Keratinocyte (primary cell): ENCODE measurements around the gene BCL2L1. TPM values are rescaled to one million over a fixed set of nuclear protein-coding genes. Genes with fewer than 3 reads are reported as not detected.

Experiments used
- DNase-seq: peaks from one replicate; pipeline ENCODE4 v3.0.0-alpha.2; 2011; ENCODE audit warnings: low read depth, missing footprints, low spot score
- FAIRE-seq: peaks from 2 replicates; lab custom pipeline; 2011; peaks lifted over from hg19 to GRCh38; lab: Jason Lieb, UNC
- H2AFZ ChIP-seq: 2 replicates; pipeline ENCODE4 v1.6.0; 2012; ENCODE audit warnings: low read length, control low read depth, inconsistent platforms; ENCODE audit not compliant: control insufficient read depth
- H3K27ac ChIP-seq: 2 replicates; pipeline ENCODE4 v1.5.1; 2011; ENCODE audit warnings: low read length; ENCODE audit not compliant: control insufficient read depth, insufficient read depth
- H3K27me3 ChIP-seq: 3 replicates; pipeline ENCODE4 v1.6.0; 2011; ENCODE audit warnings: low read length; ENCODE audit not compliant: control insufficient read depth, insufficient read depth; ENCODE audit errors: extremely low read depth
- H3K36me3 ChIP-seq, 2 experiments: 2 replicates in 1 of 2; 3 replicates in 1 of 2; pipeline ENCODE4 v1.5.1; 2011; ENCODE audit warnings: low read length in 2 of 2, mild to moderate bottlenecking in 1 of 2; ENCODE audit not compliant: control insufficient read depth in 2 of 2, insufficient read depth in 2 of 2; ENCODE audit errors: extremely low read depth in 1 of 2
- H3K4me1 ChIP-seq: 3 replicates; pipeline ENCODE4 v1.5.1; 2011; ENCODE audit warnings: low read length; ENCODE audit not compliant: control insufficient read depth, insufficient read depth; ENCODE audit errors: extremely low read depth
- H3K4me2 ChIP-seq: 3 replicates; pipeline ENCODE4 v1.6.0; 2011; ENCODE audit warnings: low read depth, low read length; ENCODE audit not compliant: control insufficient read depth, insufficient read depth; ENCODE audit errors: extremely low read depth
- H3K4me3 ChIP-seq, 3 experiments: fragments of 200-600 bp in 1 of 3; sonication (generic) in 1 of 3; 2 replicates in 2 of 3; 3 replicates in 1 of 3; pipeline ENCODE4 v1.5.1; 2011 to 2016; ENCODE audit warnings: low read length in 3 of 3, mild to moderate bottlenecking in 3 of 3, control low read depth in 2 of 3, inconsistent platforms in 1 of 3, low read depth in 1 of 3, mixed read lengths in 1 of 3, mixed run types in 1 of 3, moderate library complexity in 1 of 3; ENCODE audit not compliant: control insufficient read depth in 2 of 3, insufficient read depth in 2 of 3; ENCODE audit errors: extremely low read depth in 1 of 3
- H3K79me2 ChIP-seq: 2 replicates; pipeline ENCODE4 v1.6.0; 2012; ENCODE audit warnings: low read length; ENCODE audit not compliant: control insufficient read depth, insufficient read depth
- H3K9ac ChIP-seq: 3 replicates; pipeline ENCODE4 v1.6.0; 2011; ENCODE audit warnings: low read length; ENCODE audit not compliant: control insufficient read depth, insufficient read depth; ENCODE audit errors: extremely low read depth
- H3K9me1 ChIP-seq: 3 replicates; pipeline ENCODE4 v1.6.0; 2011; ENCODE audit warnings: low read length; ENCODE audit not compliant: control insufficient read depth, insufficient read depth; ENCODE audit errors: extremely low read depth
- H3K9me3 ChIP-seq: 2 replicates; pipeline ENCODE4 v1.5.1; 2012; ENCODE audit warnings: low read depth, low read length; ENCODE audit not compliant: control insufficient read depth
- H4K20me1 ChIP-seq: 3 replicates; pipeline ENCODE4 v1.6.0; 2011; ENCODE audit warnings: low read length; ENCODE audit not compliant: control insufficient read depth, insufficient read depth; ENCODE audit errors: extremely low read depth
- EZH2 ChIP-seq: IDR thresholded peaks from one replicate; pipeline ENCODE4 v1.6.1; 2012; ENCODE audit warnings: inconsistent platforms, mild to moderate bottlenecking, low read length, moderate library complexity
- dilution Hi-C: fragments of 300-500 bp; cut with MboI; formaldehyde crosslinking; loops from one replicate; pipeline ENCODE4 v1.7.0; 2020; ENCODE audit warnings: low sequenced_read_pairs; ENCODE audit not compliant: extremely low pct_ligation_motif_present
- polyA plus RNA-seq, 5 experiments: library from polyadenylated mRNA; depleted of rRNA in 3 of 5; stranded (reverse) in 3 of 5; stranded (forward) in 1 of 5; unstranded in 1 of 5; fragments of >200 nt; gene quantifications; 1 replicate in 1 of 5; 2 replicates in 3 of 5; 3 replicates in 1 of 5; pipeline versions ENCODE4 v1.2.1 to v1.2.3, GENCODE V29; 2011 to 2012; ENCODE audit warnings: missing spikeins in 2 of 5, low read depth in 1 of 5, low replicate concordance in 1 of 5
- TF ChIP-seq, protein P1 (sequence below), 3 experiments: IDR thresholded peaks in 1 of 3; conservative IDR thresholded peaks in 1 of 3; optimal IDR thresholded peaks in 1 of 3; 2 replicates in 2 of 3; 3 replicates in 1 of 3; pipeline versions ENCODE3 to v1.5.1; 2011; ENCODE audit warnings: low read length in 3 of 3, mild to moderate bottlenecking in 3 of 3, moderate library complexity in 2 of 3, control low read depth in 1 of 3, inconsistent platforms in 1 of 3; ENCODE audit not compliant: insufficient read depth in 2 of 3; ENCODE audit errors: extremely low read depth in 1 of 3

BCL2L1 gene
- polyA plus RNA-seq, 1 donor (not counting 4 experiments of a cell fraction or from before 2014, with no cell fraction given), result 109 TPM

DNA sequence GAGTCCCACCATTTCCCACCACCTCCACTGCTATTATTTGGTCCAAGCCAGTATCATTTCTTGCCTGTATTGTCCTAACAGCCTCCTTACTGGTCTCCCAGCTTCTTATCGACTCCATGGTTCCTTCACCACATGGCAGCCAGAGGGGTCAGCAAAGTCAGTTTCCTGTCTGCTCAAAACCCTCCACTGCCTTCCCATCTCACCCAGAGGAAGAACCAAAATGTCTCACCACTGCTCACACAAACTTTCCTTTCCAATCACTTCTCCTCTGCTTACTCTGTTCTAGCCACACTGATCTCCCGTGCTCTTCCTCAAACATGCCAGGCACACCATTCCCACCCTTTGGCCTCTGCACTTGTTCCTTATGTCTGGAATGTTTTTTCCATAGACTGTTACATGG lies 39.7 kb downstream of the BCL2L1 start:
- no peaks in the 10 kb centered on the region for H3K27me3 ChIP-seq
- DNase-seq (no peak), FAIRE-seq (no peak)
- H3K4me1 ChIP-seq, result peaks cover 24% of the 10 kb centered on the region
- H3K9me1 ChIP-seq, result no peaks in the 10 kb centered on the region
- H3K4me3 ChIP-seq, result no peak overlapping the region
- H3K9me3 ChIP-seq, result no peaks in the 10 kb centered on the region
- H3K36me3 ChIP-seq, result peaks cover 30 to 47% of the 10 kb centered on the region in 2 experiments
- TF ChIP-seq EZH2, result no peak
- TF ChIP-seq, protein P1, sequence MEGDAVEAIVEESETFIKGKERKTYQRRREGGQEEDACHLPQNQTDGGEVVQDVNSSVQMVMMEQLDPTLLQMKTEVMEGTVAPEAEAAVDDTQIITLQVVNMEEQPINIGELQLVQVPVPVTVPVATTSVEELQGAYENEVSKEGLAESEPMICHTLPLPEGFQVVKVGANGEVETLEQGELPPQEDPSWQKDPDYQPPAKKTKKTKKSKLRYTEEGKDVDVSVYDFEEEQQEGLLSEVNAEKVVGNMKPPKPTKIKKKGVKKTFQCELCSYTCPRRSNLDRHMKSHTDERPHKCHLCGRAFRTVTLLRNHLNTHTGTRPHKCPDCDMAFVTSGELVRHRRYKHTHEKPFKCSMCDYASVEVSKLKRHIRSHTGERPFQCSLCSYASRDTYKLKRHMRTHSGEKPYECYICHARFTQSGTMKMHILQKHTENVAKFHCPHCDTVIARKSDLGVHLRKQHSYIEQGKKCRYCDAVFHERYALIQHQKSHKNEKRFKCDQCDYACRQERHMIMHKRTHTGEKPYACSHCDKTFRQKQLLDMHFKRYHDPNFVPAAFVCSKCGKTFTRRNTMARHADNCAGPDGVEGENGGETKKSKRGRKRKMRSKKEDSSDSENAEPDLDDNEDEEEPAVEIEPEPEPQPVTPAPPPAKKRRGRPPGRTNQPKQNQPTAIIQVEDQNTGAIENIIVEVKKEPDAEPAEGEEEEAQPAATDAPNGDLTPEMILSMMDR (optimal IDR thresholded peaks at IDR 0.05 in 1 of 3, IDR thresholded peaks at IDR 0.05 in 1 of 3, conservative IDR thresholded peaks at IDR 0.05 in 1 of 3; ENCODE audit: extremely low read depth in 1 of 3, insufficient read depth in 2 of 3, low read length in 3 of 3), result no peak
- peaks cover 89% of the 10 kb centered on the region for H3K79me2 ChIP-seq
- no peak overlapping the region for H2AFZ ChIP-seq
- H3K27ac ChIP-seq, result no peak overlapping the region
- H3K4me2 ChIP-seq, result no peak overlapping the region
- dilution Hi-C loops, result no loop called here
- no peak overlapping the region for H3K9ac ChIP-seq
- H4K20me1 ChIP-seq, result peaks cover 2% of the 10 kb centered on the region

DNA sequence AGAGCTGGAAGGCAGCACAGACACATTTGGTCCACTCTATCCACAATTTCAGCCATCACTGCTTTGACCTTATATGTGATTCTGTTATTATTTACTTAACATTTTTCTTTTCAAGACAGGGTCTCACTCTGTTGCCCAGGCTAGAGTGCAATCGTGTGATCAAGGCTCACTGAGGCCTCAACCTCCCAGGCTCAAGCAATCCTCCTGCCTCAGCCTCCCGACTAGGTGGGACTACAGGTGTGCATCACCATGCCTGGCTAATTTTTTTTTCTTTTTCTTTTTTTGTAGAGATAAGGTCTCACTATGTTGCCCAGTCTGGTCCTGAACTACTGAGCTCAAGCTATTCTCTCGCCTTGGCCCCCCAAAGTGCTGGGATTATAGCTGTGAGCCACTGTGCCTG lies 40.3 kb downstream of the BCL2L1 start:
- Histone ChIP-seq H3K4me3 (no peak overlapping the region), H4K20me1 (peaks cover 2% of the 10 kb centered on the region), H3K36me3 (peaks cover 33 to 53% of the 10 kb centered on the region in 2 experiments), H3K79me2 (peaks cover 91% of the 10 kb centered on the region), H3K9me3 (no peaks in the 10 kb centered on the region), H3K27me3 (no peaks in the 10 kb centered on the region), H3K4me1 (peaks cover 24% of the 10 kb centered on the region), H3K27ac (no peak overlapping the region), H2AFZ (no peak overlapping the region), H3K4me2 (no peak overlapping the region), H3K9ac (no peak overlapping the region), H3K9me1 (no peaks in the 10 kb centered on the region)
- FAIRE-seq (no peak), DNase-seq (no peak)
- dilution Hi-C loops, result no loop called here
- TF ChIP-seq EZH2, result no peak
- TF ChIP-seq, protein P1 (optimal IDR thresholded peaks at IDR 0.05 in 1 of 3, IDR thresholded peaks at IDR 0.05 in 1 of 3, conservative IDR thresholded peaks at IDR 0.05 in 1 of 3; ENCODE audit: extremely low read depth in 1 of 3, insufficient read depth in 2 of 3, low read length in 3 of 3), result no peak
